Stimulated activated CD4-positive, alpha-beta T cell treated with anti-CD3 and anti-CD28 coated beads, Interleukin-2, amount 100 ng/mL, for 4 hours (primary cell): Measurements from ENCODE around the gene USP2.

Experiments
- DNase-seq: peaks from one replicate; pipeline ENCODE4 v3.0.0-alpha.2; 2020; ENCODE audit warnings: low read depth

Gene USP2

GRCh38 chr11:119363081-119363850, 18.2 kb downstream of the USP2 start:
- DNase-seq: no peak

DNA sequence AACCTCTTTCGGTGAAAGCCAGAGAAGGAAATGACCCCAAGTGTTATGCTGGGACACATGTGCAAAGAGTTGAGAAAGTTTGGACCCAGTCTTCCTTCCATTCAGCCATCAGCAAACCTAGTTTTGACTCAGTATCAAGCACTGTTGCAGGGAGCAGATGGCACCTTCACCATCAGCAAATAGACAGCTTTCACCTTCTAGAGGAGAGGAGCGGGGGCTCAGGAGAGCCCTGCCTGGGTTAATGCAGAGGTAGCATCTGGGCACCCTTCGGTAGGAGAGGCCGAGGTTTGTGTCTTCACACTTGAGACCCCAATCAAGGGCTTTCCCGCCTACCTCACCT, 18.8 kb downstream of the USP2 start:
- DNase-seq: no peak

DNA sequence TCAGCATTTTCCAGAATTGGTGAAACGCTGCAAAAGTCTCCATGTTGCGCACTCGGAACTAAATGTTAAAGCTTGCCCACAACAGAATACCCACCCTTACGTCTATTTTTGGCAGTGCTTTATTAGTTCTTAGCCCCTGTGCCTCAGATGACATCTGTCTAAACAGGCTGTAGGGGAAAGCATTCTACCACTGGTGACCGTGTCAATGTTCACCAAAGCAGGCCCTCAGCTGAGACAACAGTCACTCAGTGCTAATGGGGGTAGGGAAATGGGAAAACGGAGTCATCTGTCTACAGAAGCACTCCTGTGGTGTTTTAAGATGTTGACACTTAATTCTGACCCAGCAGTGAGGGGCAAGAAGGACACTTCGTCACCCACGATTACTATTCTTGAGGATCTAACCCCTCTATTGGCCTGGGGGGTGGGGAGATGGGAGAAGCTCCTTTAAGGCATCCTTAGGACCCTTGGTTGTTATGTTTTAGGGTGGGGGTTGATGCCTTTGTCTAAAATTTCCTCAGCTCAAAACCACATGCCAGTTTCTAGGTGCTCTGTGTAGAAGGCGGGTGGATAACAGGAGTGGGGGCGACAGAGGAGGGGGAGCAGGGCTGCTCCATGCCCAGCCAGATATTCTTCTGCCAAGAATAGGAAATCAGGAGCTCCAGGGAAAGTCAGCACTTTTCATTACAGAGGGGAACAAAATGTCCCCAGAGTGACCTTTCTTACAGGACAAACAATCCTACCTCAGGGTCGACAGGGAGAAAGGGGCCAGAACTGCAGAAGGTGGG, 19.4 kb downstream of the USP2 start:
- no peak for DNase-seq

GRCh38 chr11:119361056-119361787, 20.3 kb downstream of the USP2 start:
- no peak for DNase-seq

GRCh38 chr11:119359365-119360214, 21.9 kb downstream of the USP2 start:
- DNase-seq: no peak

GRCh38 chr11:119357074-119357473, 24.4 kb downstream of the USP2 start:
- DNase-seq: no peak

GRCh38 chr11:119356349-119357031, 25.0 kb downstream of the USP2 start:
- DNase-seq: peak; percentile 51

DNA sequence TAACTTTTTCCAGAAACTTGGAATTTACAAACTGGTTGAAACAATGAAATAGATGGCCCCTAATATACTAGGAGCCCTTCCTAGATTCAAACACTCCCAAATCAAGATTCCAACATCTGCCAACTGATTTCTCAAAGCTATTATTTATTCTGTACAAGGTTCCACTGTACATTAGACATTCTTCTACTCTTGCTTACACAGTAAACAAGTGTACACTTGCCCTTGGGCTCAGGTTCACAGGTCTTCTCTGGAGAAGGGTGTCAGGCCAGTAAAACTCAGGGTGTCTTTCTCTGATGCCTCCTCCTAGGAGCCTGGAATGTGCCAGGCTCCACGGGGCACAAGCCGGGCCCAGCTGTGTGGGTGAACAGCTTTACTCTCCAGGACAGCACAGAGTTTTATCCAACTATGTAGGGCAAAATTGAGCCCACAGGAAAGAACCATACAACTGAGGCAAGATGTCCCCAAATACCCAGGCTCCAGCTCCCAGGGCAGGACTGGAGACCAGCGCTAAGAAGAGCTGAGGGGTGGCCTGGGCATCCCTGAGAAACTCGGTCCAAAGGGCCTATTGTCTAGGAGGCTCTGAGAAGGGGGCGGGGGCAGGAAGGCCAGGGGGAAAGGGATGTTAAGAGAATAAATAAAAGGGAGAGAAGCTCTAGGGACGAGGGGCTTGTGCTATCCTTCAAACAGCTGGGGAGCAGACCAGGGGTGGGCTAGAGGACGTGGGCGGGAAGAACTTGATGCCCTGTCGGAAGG, 26.2 kb downstream of the USP2 start:
- no peak for DNase-seq

- DNase-seq: no peak
These were observed 28.6 kb downstream of the USP2 start for GRCh38 chr11:119352857-119353260.

DNA sequence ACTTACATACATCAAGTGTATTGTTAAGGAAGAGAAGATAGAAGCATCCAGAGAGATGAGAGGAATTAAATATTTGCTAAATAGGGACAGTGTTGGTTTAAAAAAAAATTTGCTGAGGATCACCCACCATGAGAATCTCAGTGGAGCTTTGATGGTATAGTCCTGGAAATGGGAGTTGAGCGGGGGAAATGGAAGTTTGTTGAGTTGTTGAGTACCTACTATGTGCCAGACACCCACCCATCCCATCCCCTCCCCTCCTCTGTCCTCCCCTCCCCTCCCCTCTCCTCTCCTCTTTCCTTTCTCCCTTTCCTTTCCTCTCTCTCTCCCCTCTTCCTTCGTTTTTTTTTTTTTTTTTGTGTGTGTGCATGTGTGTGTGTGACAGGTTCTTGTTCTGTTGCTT, 30.3 kb downstream of the USP2 start:
- no peak for DNase-seq

DNA sequence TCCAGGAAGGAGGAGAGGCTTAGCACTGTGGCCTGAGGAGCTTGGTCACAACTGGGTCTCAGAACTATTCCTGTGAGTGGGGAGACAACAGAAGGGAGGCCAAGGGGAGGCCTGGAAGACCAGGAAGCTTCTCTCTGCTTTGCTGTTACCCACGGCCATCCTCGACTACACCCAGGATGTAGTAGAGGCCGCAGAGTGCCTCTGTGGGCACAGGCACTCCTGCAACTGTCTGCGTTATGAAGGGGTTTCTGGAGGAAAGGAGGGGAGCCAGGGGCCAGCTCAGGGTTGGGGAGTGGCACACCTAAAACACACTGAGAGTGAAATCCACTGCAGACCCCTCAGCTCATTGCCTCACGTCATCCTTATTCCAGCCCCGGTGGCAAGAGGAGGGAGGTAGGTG, 31.2 kb downstream of the USP2 start:
- no peak for DNase-seq

- DNase-seq: no peak
These were observed 33.4 kb downstream of the USP2 start for GRCh38 chr11:119347940-119348605.

DNA sequence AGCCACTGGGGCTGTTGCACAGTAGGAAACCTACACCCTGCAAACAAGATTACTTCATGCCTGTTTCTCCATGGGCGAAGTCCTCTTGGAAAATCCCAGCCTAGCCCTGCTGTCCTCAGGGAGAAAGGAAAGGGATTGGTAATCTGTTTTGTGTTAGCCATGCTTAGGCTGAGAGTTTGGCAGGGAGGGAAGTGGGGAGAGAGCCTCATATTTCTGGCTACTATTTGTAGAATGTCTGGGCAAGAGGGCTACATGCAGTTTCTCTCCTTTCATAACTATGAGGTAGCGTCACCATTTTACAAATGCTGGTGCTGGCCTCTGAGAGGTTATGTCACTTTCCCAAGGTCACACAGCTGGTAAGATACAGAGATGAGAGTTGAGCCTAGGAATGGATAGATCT, 34.2 kb downstream of the USP2 start:
- no peak for DNase-seq

GRCh38 chr11:119346605-119347004, 34.9 kb downstream of the USP2 start, which contains the start of gene MFRP:
Gene MFRP, minus strand, starts transcription at chr11:119346705. Its CDS starts 192 bp downstream, at chr11:119346513.
- no peak for DNase-seq

GRCh38 chr11:119345685-119346084, 35.8 kb downstream of the USP2 start:
- no peak for DNase-seq

- DNase-seq: no peak
These were observed 37.0 kb downstream of the USP2 start for GRCh38 chr11:119344291-119345010.

- DNase-seq: no peak
These were observed 37.8 kb downstream of the USP2 start for GRCh38 chr11:119343726-119344125.

GRCh38 chr11:119342362-119343130, 38.9 kb downstream of the USP2 start:
- DNase-seq: no peak

GRCh38 chr11:119342023-119342300, 39.5 kb downstream of the USP2 start:
- no peak for DNase-seq
